CD4-positive, alpha-beta memory T cell (primary cell): Measurements from ENCODE around the gene BCAN. TPM values are rescaled to one million over a fixed set of nuclear protein-coding genes. Genes with fewer than 3 reads are reported as not detected.
"Not testable (repeated sequence)": the region's sequence is repeated elsewhere in the genome, so short reads cannot be mapped to it uniquely, and the experiment has no call there.

Experiments
- CTCF ChIA-PET: fragments of 350-600 bp; sonication (Branson Sonifier 250); formaldehyde crosslinking; loops from one replicate; lab custom pipeline; 2021; ENCODE audit warnings: inconsistent platforms; ENCODE audit not compliant: partially characterized antibody; lab: Charles Lee
- POLR2A ChIA-PET: fragments of 350-600 bp; sonication (Branson Sonifier 250); formaldehyde crosslinking; loops from one replicate; lab custom pipeline; 2021; ENCODE audit not compliant: partially characterized antibody; lab: Charles Lee
- DNase-seq, 5 donors: peaks; one replicate each; pipeline versions ENCODE4 v3.0.0 to v3.0.0-alpha.2; 2020 to 2022; ENCODE audit warnings: mixed read lengths in 1 of 5
- H3K27ac ChIP-seq: one replicate; pipeline ENCODE4 v1.7.0; 2013; ENCODE audit warnings: low read depth, low read length
- H3K27me3 ChIP-seq: 2 replicates; pipeline ENCODE4 v1.7.0; 2013; ENCODE audit warnings: mild to moderate bottlenecking, low read length, moderate library complexity; ENCODE audit not compliant: insufficient read depth
- H3K36me3 ChIP-seq: 2 replicates; pipeline ENCODE4 v1.7.0; 2013; ENCODE audit warnings: mild to moderate bottlenecking, low read length, moderate library complexity; ENCODE audit not compliant: insufficient read depth
- H3K4me1 ChIP-seq: 2 replicates; pipeline ENCODE4 v1.7.0; 2013; ENCODE audit warnings: mild to moderate bottlenecking, low read length, moderate library complexity; ENCODE audit not compliant: insufficient read depth
- H3K4me3 ChIP-seq, 2 donors: one replicate each; pipeline ENCODE4 v1.7.0; 2013; ENCODE audit warnings: low read length in 2 of 2, mild to moderate bottlenecking in 1 of 2
- H3K9me3 ChIP-seq, 2 donors: one replicate each; pipeline ENCODE4 v1.7.0; 2013; ENCODE audit warnings: low read length in 2 of 2, control low read depth in 1 of 2; ENCODE audit not compliant: control insufficient read depth in 1 of 2
- H3K27ac Mint-ChIP-seq, 7 donors: one replicate each; pipeline ENCODE4 v1.8.0; 2020 to 2021; ENCODE audit warnings: mixed read lengths in 7 of 7, mild to moderate bottlenecking in 6 of 7, inconsistent platforms in 3 of 7, moderate library complexity in 3 of 7
- H3K27me3 Mint-ChIP-seq, 2 donors: one replicate each; pipeline ENCODE4 v1.8.0; 2020 to 2021; ENCODE audit warnings: mixed read lengths in 2 of 2
- H3K36me3 Mint-ChIP-seq, 2 donors: one replicate each; pipeline ENCODE4 v1.8.0; 2020 to 2021; ENCODE audit warnings: mixed read lengths in 2 of 2, inconsistent platforms in 1 of 2, mild to moderate bottlenecking in 1 of 2
- H3K4me1 Mint-ChIP-seq, 4 donors: one replicate each; pipeline ENCODE4 v1.8.0; 2020 to 2021; ENCODE audit warnings: mixed read lengths in 4 of 4, mild to moderate bottlenecking in 1 of 4
- H3K4me3 Mint-ChIP-seq, 8 donors: one replicate each; pipeline ENCODE4 v1.8.0; 2020 to 2021; ENCODE audit warnings: mixed read lengths in 8 of 8, mild to moderate bottlenecking in 7 of 8, moderate library complexity in 6 of 8, inconsistent platforms in 3 of 8
- H3K9me3 Mint-ChIP-seq, 8 donors: one replicate each; pipeline ENCODE4 v1.8.0; 2020 to 2021; ENCODE audit warnings: mixed read lengths in 8 of 8, mild to moderate bottlenecking in 5 of 8, inconsistent platforms in 3 of 8, moderate library complexity in 1 of 8
- intact Hi-C: fragments of 100-400 bp; cut with micrococcal nuclease; formaldehyde crosslinking; loops from one replicate; pipeline ENCODE4 v1.15.1; 2023
- polyA plus RNA-seq, 2 donors: library from polyadenylated mRNA; unstranded; fragments of 300-500 nt; fragmentation: Illumina TruSeq; gene quantifications; one replicate each; pipeline ENCODE4 v1.2.3, GENCODE V29; 2021
- total RNA-seq, 2 experiments: library from RNA; stranded (reverse); gene quantifications; one replicate each; pipeline ENCODE4 v1.2.3, GENCODE V29; 2021

BCAN gene
- total and polyA plus RNA-seq, 4 experiments from 2014 or later = not detected

- ChIA-PET CTCF (interaction anchor here (0.9 to 4.7 kb wide), 11 partner anchors 10 to 143 kb away, joined by 3 to 21 read pairs (median 4); partner anchors contain the start of gene NAXE), POLR2A (interaction anchor here (0.6 to 2.6 kb wide), 10 partner anchors 9 to 1327 kb away, joined by 3 to 50 read pairs (median 4); partner anchors contain the start of genes MEF2D and NAXE)
- Histone ChIP-seq H3K4me3 (peak within 1 kb of the TSS; percentile 82 to 83), H3K9me3 (no peaks in the 10 kb centered on the region), H3K27me3 (no peaks in the 10 kb centered on the region), H3K4me1 (peaks cover 30% of the 10 kb centered on the region), H3K27ac (peak within 1 kb of the TSS; percentile 83), H3K36me3 (peaks cover 25% of the 10 kb centered on the region)
- Mint-ChIP-seq H3K4me1 (peaks cover 13 to 37% (median 26%) of the 10 kb centered on the region in 4 donors), H3K27me3 (no peaks in the 10 kb centered on the region), H3K4me3 (peak within 1 kb of the TSS; percentile 90 to 100 (median 99)), H3K27ac (peak within 1 kb of the TSS; percentile 83 to 100 (median 98)), H3K36me3 (peaks cover 22 to 37% of the 10 kb centered on the region in 2 donors), H3K9me3 (no peaks in the 10 kb centered on the region)
- intact Hi-C loops = loop anchor here (1.0 to 2.0 kb wide), 3 partner anchors 10 to 144 kb away; partner anchors contain the start of genes MEF2D and NAXE
- DNase-seq = peak; percentile 75 to 82 (median 76)
Observed at GRCh38 chr1:156601122-156601830, 40.6 kb upstream of the BCAN start, which contains the start of gene GPATCH4. Gene GPATCH4, minus strand, starts transcription at chr1:156601479.

- peak overlapping the region; percentile 90 to 100 (median 99) for H3K4me3 Mint-ChIP-seq
Observed at GRCh38 chr1:156601892-156602291, 40.0 kb upstream of the BCAN start.

GRCh38 chr1:156602557-156602993, 39.3 kb upstream of the BCAN start:
- Histone ChIP-seq H3K27me3 (no peaks in the 10 kb centered on the region), H3K9me3 (no peaks in the 10 kb centered on the region), H3K4me3 (no peak overlapping the region), H3K27ac (no peak overlapping the region), H3K36me3 (peaks cover 14% of the 10 kb centered on the region), H3K4me1 (peaks cover 30% of the 10 kb centered on the region)
- Mint-ChIP-seq H3K27ac (peak overlapping the region in 3 of 7 donors; percentile 35 to 72 (median 47)), H3K27me3 (no peaks in the 10 kb centered on the region), H3K4me1 (peaks cover 13 to 37% (median 26%) of the 10 kb centered on the region in 4 donors), H3K9me3 (no peaks in the 10 kb centered on the region), H3K4me3 (peak overlapping the region; percentile 42 to 80 (median 62)), H3K36me3 (peaks cover 13 to 25% of the 10 kb centered on the region in 2 donors)
- no peak for DNase-seq
- intact Hi-C loops = no loop called here
- ChIA-PET POLR2A (interaction anchor here (0.8 kb wide), 2 partner anchors 9 to 15 kb away, joined by 3 read pairs; no protein-coding TSS in a partner anchor), CTCF (interaction anchor here (0.6 to 4.7 kb wide), 10 partner anchors 10 to 183 kb away, joined by 3 to 21 read pairs (median 4); partner anchors contain the start of gene NAXE)

More at GRCh38 chr1:156601892-156602291, 40.0 kb upstream of the BCAN start:
- ChIA-PET CTCF (interaction anchor here (0.9 to 4.7 kb wide), 10 partner anchors 10 to 183 kb away, joined by 3 to 21 read pairs (median 4); partner anchors contain the start of gene NAXE), POLR2A (interaction anchor here (0.6 to 2.6 kb wide), 9 partner anchors 9 to 181 kb away, joined by 3 to 50 read pairs (median 4); partner anchors contain the start of genes MEF2D and NAXE)
- no peaks in the 10 kb centered on the region for H3K9me3 Mint-ChIP-seq
- Histone ChIP-seq H3K4me3 (peak overlapping the region; percentile 82 to 83), H3K4me1 (peaks cover 30% of the 10 kb centered on the region), H3K27me3 (no peaks in the 10 kb centered on the region), H3K36me3 (peaks cover 21% of the 10 kb centered on the region), H3K27ac (peak overlapping the region; percentile 83), H3K9me3 (no peaks in the 10 kb centered on the region)
- no peak for DNase-seq
- intact Hi-C loops = loop anchor here (1.0 to 2.0 kb wide), 3 partner anchors 11 to 145 kb away; partner anchors contain the start of genes MEF2D and NAXE
- H3K36me3 Mint-ChIP-seq = peaks cover 18 to 32% of the 10 kb centered on the region in 2 donors
- peaks cover 13 to 37% (median 26%) of the 10 kb centered on the region in 4 donors for H3K4me1 Mint-ChIP-seq
- peak overlapping the region; percentile 83 to 100 (median 98) for H3K27ac Mint-ChIP-seq
- no peaks in the 10 kb centered on the region for H3K27me3 Mint-ChIP-seq

- H3K27me3 ChIP-seq, H3K9me3 ChIP-seq, H3K27me3 Mint-ChIP-seq, H3K9me3 Mint-ChIP-seq, H3K36me3 Mint-ChIP-seq, H3K4me3 ChIP-seq, DNase-seq, H3K4me1 ChIP-seq, H3K36me3 ChIP-seq, H3K27ac Mint-ChIP-seq, intact Hi-C loops, H3K4me3 Mint-ChIP-seq, H3K27ac ChIP-seq: not testable (repeated sequence)
- ChIA-PET CTCF (interaction anchor here (1.2 to 2.1 kb wide), 16 partner anchors 8 to 225 kb away, joined by 3 to 41 read pairs (median 7); partner anchors contain the start of genes NAXE and TTC24), POLR2A (interaction anchor here (1.2 to 2.2 kb wide), 3 partner anchors 11 to 127 kb away, joined by 3 to 12 read pairs (median 6); partner anchors contain the start of gene NAXE)
- H3K4me1 Mint-ChIP-seq = peaks cover 8 to 16% (median 12%) of the 10 kb centered on the region in 4 donors
Observed at GRCh38 chr1:156607344-156607743, 34.6 kb upstream of the BCAN start.

GRCh38 chr1:156608036-156608674, 33.8 kb upstream of the BCAN start:
- ChIA-PET POLR2A (interaction anchor here (0.9 to 2.2 kb wide), 6 partner anchors 12 to 162 kb away, joined by 3 to 12 read pairs (median 4); partner anchors contain the start of gene NAXE), CTCF (interaction anchor here (0.9 to 2.1 kb wide), 27 partner anchors 9 to 226 kb away, joined by 3 to 41 read pairs (median 6); partner anchors contain the start of genes NAXE and TTC24)
- H3K27ac Mint-ChIP-seq = peak overlapping the region in 2 of 7 donors; percentile 5 to 46
- no peaks in the 10 kb centered on the region for H3K36me3 Mint-ChIP-seq
- no peaks in the 10 kb centered on the region for H3K9me3 Mint-ChIP-seq
- no peak overlapping the region for H3K4me3 ChIP-seq
- H3K4me1 ChIP-seq = peaks cover under 1% of the 10 kb centered on the region
- H3K9me3 ChIP-seq = no peaks in the 10 kb centered on the region
- H3K4me3 Mint-ChIP-seq = no peak overlapping the region
- H3K27me3 ChIP-seq = no peaks in the 10 kb centered on the region
- no peak overlapping the region for H3K27ac ChIP-seq
- intact Hi-C loops = loop anchor here (1.0 kb wide), 3 partner anchors 24 to 152 kb away; no protein-coding TSS in a partner anchor
- no peaks in the 10 kb centered on the region for H3K36me3 ChIP-seq
- peaks cover 2 to 9% (median 7%) of the 10 kb centered on the region in 4 donors for H3K4me1 Mint-ChIP-seq
- DNase-seq = peak; percentile 68 to 75 (median 71)
- peaks cover 7% of the 10 kb centered on the region in 2 donors for H3K27me3 Mint-ChIP-seq

GRCh38 chr1:156608981-156609380, 32.9 kb upstream of the BCAN start:
- Histone ChIP-seq H3K27ac (no peak overlapping the region), H3K9me3 (no peaks in the 10 kb centered on the region), H3K4me1 (no peaks in the 10 kb centered on the region), H3K27me3 (no peaks in the 10 kb centered on the region), H3K36me3 (no peaks in the 10 kb centered on the region), H3K4me3 (no peak overlapping the region)
- no peaks in the 10 kb centered on the region for H3K36me3 Mint-ChIP-seq
- ChIA-PET CTCF (interaction anchor here (0.9 to 2.1 kb wide), 25 partner anchors 8 to 223 kb away, joined by 3 to 41 read pairs (median 7); partner anchors contain the start of genes NAXE and TTC24), POLR2A (interaction anchor here (0.9 to 2.2 kb wide), 4 partner anchors 17 to 163 kb away, joined by 3 to 12 read pairs (median 5); partner anchors contain the start of gene NAXE)
- no peak overlapping the region for H3K4me3 Mint-ChIP-seq
- intact Hi-C loops = loop anchor here (1.0 kb wide), 3 partner anchors 25 to 153 kb away; no protein-coding TSS in a partner anchor
- peak; percentile 51 to 63 (median 56) for DNase-seq
- no peaks in the 10 kb centered on the region for H3K9me3 Mint-ChIP-seq
- H3K27ac Mint-ChIP-seq = peak overlapping the region in 1 of 7 donors; percentile 41
- H3K4me1 Mint-ChIP-seq = peaks cover 2 to 9% (median 7%) of the 10 kb centered on the region in 4 donors
- H3K27me3 Mint-ChIP-seq = peaks cover 7 to 9% of the 10 kb centered on the region in 2 donors
